ENCODE results near the gene WDR27. TPM values are rescaled to one million over a fixed set of nuclear protein-coding genes. Genes with fewer than 3 reads are reported as not detected.

The WDR27 gene
- total and polyA plus RNA-seq, 2 experiments from 2014 or later = 54.4 to 83.0 TPM

- Histone ChIP-seq H3K27me3 (no peaks in the 10 kb centered on the region), H3K4me1 (ENCODE audit: low read depth) (peaks cover 7% of the 10 kb centered on the region), H3K4me3 (no peak overlapping the region), H3K27ac (no peak overlapping the region), H3K9me3 (ENCODE audit: low read depth) (no peaks in the 10 kb centered on the region), H3K36me3 (no peaks in the 10 kb centered on the region)
- no peak for DNase-seq (ENCODE audit: low read depth in 1 of 2, low spot score in 1 of 2)
- TF ChIP-seq, protein P1, sequence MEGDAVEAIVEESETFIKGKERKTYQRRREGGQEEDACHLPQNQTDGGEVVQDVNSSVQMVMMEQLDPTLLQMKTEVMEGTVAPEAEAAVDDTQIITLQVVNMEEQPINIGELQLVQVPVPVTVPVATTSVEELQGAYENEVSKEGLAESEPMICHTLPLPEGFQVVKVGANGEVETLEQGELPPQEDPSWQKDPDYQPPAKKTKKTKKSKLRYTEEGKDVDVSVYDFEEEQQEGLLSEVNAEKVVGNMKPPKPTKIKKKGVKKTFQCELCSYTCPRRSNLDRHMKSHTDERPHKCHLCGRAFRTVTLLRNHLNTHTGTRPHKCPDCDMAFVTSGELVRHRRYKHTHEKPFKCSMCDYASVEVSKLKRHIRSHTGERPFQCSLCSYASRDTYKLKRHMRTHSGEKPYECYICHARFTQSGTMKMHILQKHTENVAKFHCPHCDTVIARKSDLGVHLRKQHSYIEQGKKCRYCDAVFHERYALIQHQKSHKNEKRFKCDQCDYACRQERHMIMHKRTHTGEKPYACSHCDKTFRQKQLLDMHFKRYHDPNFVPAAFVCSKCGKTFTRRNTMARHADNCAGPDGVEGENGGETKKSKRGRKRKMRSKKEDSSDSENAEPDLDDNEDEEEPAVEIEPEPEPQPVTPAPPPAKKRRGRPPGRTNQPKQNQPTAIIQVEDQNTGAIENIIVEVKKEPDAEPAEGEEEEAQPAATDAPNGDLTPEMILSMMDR (IDR thresholded peaks at IDR 0.05; ENCODE audit: low read depth, low read length) = no peak
These were observed 277.6 kb downstream of the WDR27 start for GRCh38 chr6:169424149-169424804.

- no peaks in the 10 kb centered on the region for H3K36me3 ChIP-seq
- no peak overlapping the region for H3K4me3 ChIP-seq
- H3K9me3 ChIP-seq (ENCODE audit: low read depth) = no peaks in the 10 kb centered on the region
- DNase-seq (ENCODE audit: low read depth in 1 of 2, low spot score in 1 of 2) = no peak
- H3K27me3 ChIP-seq = no peaks in the 10 kb centered on the region
- TF ChIP-seq, protein P1 (IDR thresholded peaks at IDR 0.05; ENCODE audit: low read depth, low read length) = no peak
- H3K4me1 ChIP-seq (ENCODE audit: low read depth) = no peaks in the 10 kb centered on the region
- H3K27ac ChIP-seq = no peak overlapping the region
These were observed 280.1 kb downstream of the WDR27 start for GRCh38 chr6:169421586-169422264.

DNA sequence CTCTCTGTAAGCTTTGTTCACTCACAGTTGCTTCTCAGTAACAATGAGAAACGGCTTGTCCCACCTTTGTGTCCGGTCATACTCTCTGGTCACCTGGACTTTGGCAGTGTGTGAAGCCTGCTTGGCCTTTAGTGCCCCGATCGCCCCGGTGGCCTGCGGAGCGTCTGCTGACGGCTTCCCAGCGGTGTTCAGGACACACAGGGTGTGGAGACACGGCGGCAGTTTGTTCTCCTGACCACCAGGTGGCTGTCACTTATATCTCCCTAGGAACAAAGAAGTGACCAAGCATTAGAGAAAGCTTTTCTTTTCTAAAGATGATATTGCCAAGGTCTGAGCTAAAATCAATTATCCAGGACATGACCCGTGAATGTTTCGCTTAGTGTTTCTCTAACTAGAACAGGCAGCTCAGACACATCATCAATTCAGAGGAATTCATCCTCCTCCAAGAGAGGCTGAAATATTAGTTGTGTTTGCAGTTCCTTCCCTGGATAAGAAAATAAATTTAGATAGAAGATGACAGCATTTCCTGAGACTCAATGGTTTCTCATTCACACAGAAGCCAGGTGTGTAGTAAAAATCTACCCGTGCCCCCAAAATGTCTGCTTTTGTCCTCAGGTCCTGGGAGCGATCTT, 280.8 kb downstream of the WDR27 start:
- no peak overlapping the region for H3K27ac ChIP-seq
- peak; percentile 52 to 71 for DNase-seq (ENCODE audit: low read depth in 1 of 2, low spot score in 1 of 2)

GRCh38 chr6:169417101-169417500, 284.7 kb downstream of the WDR27 start:
- H3K4me3 ChIP-seq = no peak overlapping the region
- TF ChIP-seq, protein P1 (IDR thresholded peaks at IDR 0.05; ENCODE audit: low read depth, low read length) = no peak

More for the DNA sequence above, 280.8 kb downstream of the WDR27 start:
- Histone ChIP-seq H3K9me3 (ENCODE audit: low read depth) (no peaks in the 10 kb centered on the region), H3K27me3 (no peaks in the 10 kb centered on the region), H3K36me3 (no peaks in the 10 kb centered on the region), H3K4me1 (ENCODE audit: low read depth) (no peaks in the 10 kb centered on the region), H3K4me3 (no peak overlapping the region)
- TF ChIP-seq, protein P1 (IDR thresholded peaks at IDR 0.05; ENCODE audit: low read depth, low read length) = peak; percentile 59

DNA sequence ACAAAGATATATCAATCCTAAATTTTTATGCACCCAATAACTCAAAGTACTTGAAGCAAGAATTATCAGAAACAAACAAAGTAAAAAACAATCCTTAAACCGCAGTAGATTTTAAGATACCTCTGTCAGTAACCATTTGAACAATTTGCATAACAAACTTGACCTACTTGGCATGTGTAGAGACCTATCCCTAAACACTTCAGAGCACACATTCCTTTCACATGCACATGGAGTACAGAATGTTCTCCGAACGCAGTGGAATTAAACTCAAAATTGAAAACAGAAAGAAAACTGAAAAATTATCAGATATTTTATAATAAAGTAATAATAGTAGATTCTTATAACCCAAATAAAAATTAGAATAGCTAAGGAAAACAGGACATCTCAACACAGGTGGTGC, 285.6 kb downstream of the WDR27 start:
- H3K9me3 ChIP-seq (ENCODE audit: low read depth) = no peaks in the 10 kb centered on the region
- no peaks in the 10 kb centered on the region for H3K27me3 ChIP-seq
- H3K4me3 ChIP-seq = no peak overlapping the region
- DNase-seq (ENCODE audit: low read depth in 1 of 2, low spot score in 1 of 2) = no peak
- H3K27ac ChIP-seq = no peak overlapping the region
- TF ChIP-seq, protein P1 (IDR thresholded peaks at IDR 0.05; ENCODE audit: low read depth, low read length) = no peak
- no peaks in the 10 kb centered on the region for H3K4me1 ChIP-seq (ENCODE audit: low read depth)
- H3K36me3 ChIP-seq = no peaks in the 10 kb centered on the region

More at GRCh38 chr6:169417101-169417500, 284.7 kb downstream of the WDR27 start:
- DNase-seq (ENCODE audit: low read depth in 1 of 2, low spot score in 1 of 2) = no peak
- no peaks in the 10 kb centered on the region for H3K4me1 ChIP-seq (ENCODE audit: low read depth)
- H3K27ac ChIP-seq = no peak overlapping the region
- no peaks in the 10 kb centered on the region for H3K9me3 ChIP-seq (ENCODE audit: low read depth)
- H3K36me3 ChIP-seq = no peaks in the 10 kb centered on the region
- H3K27me3 ChIP-seq = no peaks in the 10 kb centered on the region
